Activated naive CD8-positive, alpha-beta T cell (primary cell): Measurements from ENCODE around the gene EMID1.

ENCODE experiments used
- H3K27ac Mint-ChIP-seq: one replicate; pipeline ENCODE4 v1.8.0; 2021; ENCODE audit warnings: mixed read lengths
- H3K27me3 Mint-ChIP-seq: one replicate; pipeline ENCODE4 v1.8.0; 2021; ENCODE audit warnings: mixed read lengths
- H3K36me3 Mint-ChIP-seq: one replicate; pipeline ENCODE4 v1.8.0; 2021; ENCODE audit warnings: mixed read lengths
- H3K4me1 Mint-ChIP-seq: one replicate; pipeline ENCODE4 v1.8.0; 2021; ENCODE audit warnings: low read depth, mixed read lengths
- H3K4me3 Mint-ChIP-seq: one replicate; pipeline ENCODE4 v1.8.0; 2021; ENCODE audit warnings: mild to moderate bottlenecking, mixed read lengths
- H3K9me3 Mint-ChIP-seq: one replicate; pipeline ENCODE4 v1.8.0; 2021; ENCODE audit warnings: low read depth, mixed read lengths

The EMID1 gene

GRCh38 chr22:29184849-29185490 is 20.7 kb upstream of the EMID1 start:
- H3K4me1 Mint-ChIP-seq = no peaks in the 10 kb centered on the region
- H3K36me3 Mint-ChIP-seq = no peaks in the 10 kb centered on the region
- H3K27ac Mint-ChIP-seq = no peak overlapping the region
- peaks cover 2% of the 10 kb centered on the region for H3K27me3 Mint-ChIP-seq
- no peaks in the 10 kb centered on the region for H3K9me3 Mint-ChIP-seq
- H3K4me3 Mint-ChIP-seq = no peak overlapping the region

DNA sequence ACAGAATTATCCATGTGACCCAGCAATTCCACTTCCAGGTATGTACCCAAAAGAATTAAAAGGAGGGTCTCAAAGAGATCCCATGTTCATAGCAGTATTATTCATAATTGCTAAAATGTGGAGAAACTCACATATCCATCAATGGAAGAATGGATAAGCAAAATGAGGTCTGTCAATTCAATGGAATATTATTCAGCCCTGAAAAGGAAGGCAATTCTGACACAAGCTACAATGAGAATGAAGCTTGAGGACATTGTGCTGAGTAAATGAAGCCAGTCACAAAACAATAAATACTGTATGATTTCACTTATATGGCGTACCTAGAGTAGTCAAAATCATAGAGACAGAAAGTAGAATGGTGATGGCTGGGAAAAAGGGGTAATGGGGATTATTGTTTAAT is 19.4 kb upstream of the EMID1 start:
- Mint-ChIP-seq H3K9me3 (no peaks in the 10 kb centered on the region), H3K4me3 (no peak overlapping the region), H3K4me1 (no peaks in the 10 kb centered on the region), H3K27me3 (peaks cover 2% of the 10 kb centered on the region), H3K36me3 (no peaks in the 10 kb centered on the region), H3K27ac (no peak overlapping the region)

- peaks cover 2% of the 10 kb centered on the region for H3K27me3 Mint-ChIP-seq
- H3K4me1 Mint-ChIP-seq = no peaks in the 10 kb centered on the region
- H3K36me3 Mint-ChIP-seq = no peaks in the 10 kb centered on the region
- H3K27ac Mint-ChIP-seq = no peak overlapping the region
- H3K9me3 Mint-ChIP-seq = no peaks in the 10 kb centered on the region
- H3K4me3 Mint-ChIP-seq = no peak overlapping the region
Measured at GRCh38 chr22:29187831-29188230, 17.9 kb upstream of the EMID1 start.

DNA sequence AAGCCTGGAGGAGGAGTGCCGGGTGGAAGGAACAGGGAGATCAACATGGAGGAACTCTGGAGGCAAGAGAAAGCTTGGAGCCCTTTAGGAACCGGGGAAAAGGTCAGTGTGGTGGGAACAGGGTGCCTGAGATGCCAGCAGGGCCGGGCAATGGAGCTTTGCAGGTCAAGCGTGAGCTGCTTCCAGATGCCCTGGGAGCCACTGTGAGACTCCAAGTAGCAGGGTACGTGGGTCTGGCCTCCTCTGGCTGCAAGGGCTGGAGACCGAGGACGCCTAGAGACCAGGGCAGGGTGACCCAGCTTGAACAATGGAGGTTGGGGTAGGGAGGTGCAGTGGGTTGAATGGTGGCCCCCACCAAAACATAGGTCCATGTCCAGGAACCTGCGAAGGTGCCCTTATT is 15.6 kb upstream of the EMID1 start:
- H3K27me3 Mint-ChIP-seq = peaks cover 4% of the 10 kb centered on the region
- H3K4me3 Mint-ChIP-seq = no peak overlapping the region
- H3K27ac Mint-ChIP-seq = no peak overlapping the region
- H3K9me3 Mint-ChIP-seq = no peaks in the 10 kb centered on the region
- H3K4me1 Mint-ChIP-seq = no peaks in the 10 kb centered on the region
- H3K36me3 Mint-ChIP-seq = peaks cover 2% of the 10 kb centered on the region

GRCh38 chr22:29190918-29191317 is 14.8 kb upstream of the EMID1 start:
- Mint-ChIP-seq H3K27ac (no peak overlapping the region), H3K9me3 (no peaks in the 10 kb centered on the region), H3K27me3 (peaks cover 4% of the 10 kb centered on the region), H3K36me3 (peaks cover 2% of the 10 kb centered on the region), H3K4me3 (no peak overlapping the region), H3K4me1 (no peaks in the 10 kb centered on the region)

GRCh38 chr22:29193021-29193420 is 12.7 kb upstream of the EMID1 start:
- H3K9me3 Mint-ChIP-seq = no peaks in the 10 kb centered on the region

GRCh38 chr22:29194184-29194583 is 11.5 kb upstream of the EMID1 start:
- Mint-ChIP-seq H3K27ac (no peak overlapping the region), H3K4me1 (no peaks in the 10 kb centered on the region), H3K36me3 (peaks cover 2% of the 10 kb centered on the region), H3K27me3 (peaks cover 2% of the 10 kb centered on the region), H3K9me3 (no peaks in the 10 kb centered on the region), H3K4me3 (no peak overlapping the region)

More at GRCh38 chr22:29193021-29193420, 12.7 kb upstream of the EMID1 start:
- no peak overlapping the region for H3K4me3 Mint-ChIP-seq
- no peaks in the 10 kb centered on the region for H3K4me1 Mint-ChIP-seq
- H3K27me3 Mint-ChIP-seq = peaks cover 4% of the 10 kb centered on the region
- H3K27ac Mint-ChIP-seq = no peak overlapping the region
- peaks cover 2% of the 10 kb centered on the region for H3K36me3 Mint-ChIP-seq

DNA sequence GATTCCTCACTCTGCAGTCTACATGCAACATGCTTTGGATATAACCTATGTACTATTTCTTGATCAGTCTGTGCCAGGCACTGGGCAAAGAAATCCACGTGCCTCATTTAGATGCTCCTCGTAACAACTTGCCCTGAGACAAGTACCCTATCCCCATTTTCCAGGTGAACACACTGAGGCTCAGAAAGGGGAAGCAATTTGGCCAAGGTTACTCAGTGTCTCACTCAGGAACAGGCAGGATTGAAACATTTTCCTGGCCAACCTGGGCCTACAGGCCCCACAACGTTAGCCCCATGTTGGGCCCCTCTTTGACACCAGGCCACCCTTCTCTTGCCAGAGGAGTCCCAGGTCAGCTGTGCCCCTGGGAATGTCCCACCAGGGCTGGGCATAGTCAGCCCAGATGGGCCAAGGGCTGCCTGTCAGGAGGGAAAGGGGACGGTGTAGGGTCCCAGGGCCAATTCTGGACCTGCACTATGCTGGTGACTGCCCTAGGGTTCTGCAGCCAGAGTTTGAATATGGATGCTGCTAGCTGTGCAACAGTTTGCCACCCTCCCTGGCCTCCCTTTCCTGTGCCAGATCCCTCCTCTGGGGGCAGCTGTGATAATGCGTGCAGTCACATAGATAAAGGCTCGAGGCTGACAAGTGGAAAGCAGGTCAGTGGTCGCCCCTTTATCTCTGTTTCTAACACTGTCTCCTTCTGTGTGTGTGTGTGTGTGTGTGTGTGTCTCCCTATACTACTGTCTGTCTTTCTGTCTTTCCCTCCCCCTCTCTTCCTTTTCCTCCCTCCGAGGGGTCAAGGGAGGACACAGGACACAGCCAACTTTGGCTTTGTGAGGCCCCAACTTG is 10.4 kb upstream of the EMID1 start:
- Mint-ChIP-seq H3K4me3 (no peak overlapping the region), H3K27ac (no peak overlapping the region), H3K4me1 (no peaks in the 10 kb centered on the region)

GRCh38 chr22:29195964-29196666 is 9.6 kb upstream of the EMID1 start:
- Mint-ChIP-seq H3K4me3 (no peak overlapping the region), H3K4me1 (peaks cover 2% of the 10 kb centered on the region), H3K36me3 (peaks cover 2% of the 10 kb centered on the region), H3K9me3 (no peaks in the 10 kb centered on the region), H3K27me3 (peaks cover 6% of the 10 kb centered on the region), H3K27ac (no peak overlapping the region)

More for the DNA sequence above, 10.4 kb upstream of the EMID1 start:
- Mint-ChIP-seq H3K27me3 (peaks cover 6% of the 10 kb centered on the region), H3K9me3 (no peaks in the 10 kb centered on the region), H3K36me3 (peaks cover 2% of the 10 kb centered on the region)

DNA sequence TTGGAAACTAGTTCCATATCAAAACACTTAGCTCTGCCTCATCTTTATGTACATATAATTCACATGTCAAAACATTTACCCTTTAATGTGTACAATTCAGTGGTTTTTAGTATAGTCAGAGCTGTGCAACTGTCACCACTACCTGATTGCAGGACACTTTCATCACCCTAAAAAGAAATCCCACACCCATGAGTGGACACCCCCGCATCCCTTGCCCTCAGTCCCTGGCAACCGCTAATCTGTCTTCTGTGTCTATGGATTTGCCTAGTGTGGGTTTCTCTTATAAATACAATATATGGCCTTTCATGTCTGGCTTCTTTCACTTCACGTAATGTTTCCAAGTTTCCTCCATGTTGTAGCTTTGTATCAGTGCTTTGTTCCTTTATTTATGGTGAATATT is 8.6 kb upstream of the EMID1 start:
- Mint-ChIP-seq H3K27me3 (peaks cover 6% of the 10 kb centered on the region), H3K4me1 (peaks cover 7% of the 10 kb centered on the region), H3K36me3 (peaks cover 2% of the 10 kb centered on the region), H3K4me3 (no peak overlapping the region), H3K27ac (no peak overlapping the region), H3K9me3 (no peaks in the 10 kb centered on the region)

DNA sequence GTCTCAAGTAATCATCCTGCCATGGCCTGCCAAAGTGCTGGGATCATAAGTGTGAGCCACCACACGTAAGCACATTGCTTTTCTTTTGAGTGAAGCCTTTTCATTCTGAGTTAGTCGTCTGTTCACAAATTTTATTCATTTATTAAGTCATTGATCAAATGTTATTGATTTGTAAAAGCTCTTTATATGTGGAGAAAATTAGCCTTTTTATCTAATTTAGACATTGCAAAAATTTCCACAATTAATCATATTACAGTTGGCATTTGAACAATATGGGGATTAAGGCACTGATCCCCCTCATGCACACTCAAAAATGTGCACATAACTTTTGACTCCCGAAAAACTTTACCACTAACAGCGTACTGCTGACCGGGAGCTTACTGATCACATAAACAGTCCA is 7.5 kb upstream of the EMID1 start:
- Mint-ChIP-seq H3K4me3 (no peak overlapping the region), H3K27me3 (peaks cover 6% of the 10 kb centered on the region), H3K9me3 (no peaks in the 10 kb centered on the region), H3K27ac (no peak overlapping the region), H3K4me1 (peaks cover 13% of the 10 kb centered on the region), H3K36me3 (peaks cover 2% of the 10 kb centered on the region)

DNA sequence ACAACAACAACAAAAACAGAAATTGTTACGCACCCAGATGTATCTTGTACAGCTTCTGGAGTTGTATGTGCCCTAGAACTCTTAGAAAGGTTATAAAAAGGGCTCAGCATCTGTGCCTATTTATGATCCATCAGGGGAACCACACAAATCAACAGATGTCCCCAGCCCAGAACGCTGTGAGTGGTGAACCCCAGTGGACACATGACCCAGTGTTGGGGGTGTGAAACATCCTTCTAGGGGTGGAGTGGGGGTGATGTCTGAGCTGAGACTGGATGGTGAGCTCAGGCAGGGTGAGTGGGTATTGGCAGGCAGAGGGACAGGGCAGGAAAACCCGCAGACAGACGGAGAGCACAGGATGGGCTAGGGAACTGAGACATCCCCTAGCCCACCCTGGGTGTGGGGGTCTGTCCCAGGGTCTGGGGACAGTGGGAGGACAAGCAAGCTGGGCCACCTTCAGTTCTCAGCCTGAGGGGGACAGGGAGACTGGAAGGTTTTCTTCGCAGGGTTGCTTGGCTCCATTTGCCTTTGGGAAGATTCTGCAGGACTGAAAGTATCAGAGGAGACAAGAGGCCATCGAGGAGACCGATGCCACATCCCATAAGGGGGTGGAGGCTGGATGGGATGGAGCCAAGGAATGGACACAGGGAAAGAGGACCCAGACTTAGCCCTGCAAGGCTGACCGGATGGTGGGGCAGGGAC is 5.8 kb upstream of the EMID1 start:
- H3K9me3 Mint-ChIP-seq = no peaks in the 10 kb centered on the region
- H3K36me3 Mint-ChIP-seq = no peaks in the 10 kb centered on the region
- H3K4me3 Mint-ChIP-seq = no peak overlapping the region
- no peak overlapping the region for H3K27ac Mint-ChIP-seq
- H3K27me3 Mint-ChIP-seq = peaks cover 5% of the 10 kb centered on the region
- peaks cover 15% of the 10 kb centered on the region for H3K4me1 Mint-ChIP-seq

GRCh38 chr22:29200901-29201300 is 4.8 kb upstream of the EMID1 start:
- H3K4me1 Mint-ChIP-seq = peaks cover 15% of the 10 kb centered on the region
- H3K36me3 Mint-ChIP-seq = no peaks in the 10 kb centered on the region
- H3K27ac Mint-ChIP-seq = no peak overlapping the region
- H3K4me3 Mint-ChIP-seq = no peak overlapping the region
- peaks cover 6% of the 10 kb centered on the region for H3K27me3 Mint-ChIP-seq
- H3K9me3 Mint-ChIP-seq = no peaks in the 10 kb centered on the region

DNA sequence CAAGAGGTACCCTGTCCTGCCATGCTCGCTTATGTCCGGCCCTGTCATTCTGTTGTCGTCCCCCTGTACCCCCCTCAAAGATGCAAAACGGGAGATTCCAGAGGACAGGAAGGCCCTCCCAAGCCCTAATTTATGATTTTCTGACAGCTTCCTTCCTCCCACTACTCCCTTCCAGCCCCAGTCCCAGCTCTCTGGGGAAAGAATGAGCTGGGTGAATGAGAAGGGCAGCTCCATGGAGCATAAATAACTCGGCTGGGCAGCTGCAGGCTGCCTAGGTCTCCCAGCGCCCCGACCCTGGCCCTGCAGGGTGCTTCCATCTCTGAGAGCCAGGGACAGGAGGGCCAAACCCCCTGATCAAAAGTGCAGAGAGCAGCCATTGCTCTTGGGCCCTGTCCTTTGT is 3.9 kb upstream of the EMID1 start:
- Mint-ChIP-seq H3K4me3 (no peak overlapping the region), H3K4me1 (peaks cover 18% of the 10 kb centered on the region), H3K36me3 (no peaks in the 10 kb centered on the region), H3K27me3 (peaks cover 10% of the 10 kb centered on the region), H3K9me3 (no peaks in the 10 kb centered on the region), H3K27ac (no peak overlapping the region)
